ENCODE results near the gene PLOD1.
A peak's percentile ranks its signal among the peaks of the same experiment; 100 is the strongest.

Gene PLOD1

GRCh38 chr1:11979851-11980675, 45.5 kb downstream of the PLOD1 start, which contains the start of gene MFN2:
Gene MFN2, plus strand, starts transcription at chr1:11980444. Its CDS starts 8,725 bp downstream, at chr1:11989169.
- peak; percentile 98 for DNase-seq

- DNase-seq = peak; percentile 53
Measured at GRCh38 chr1:11980676-11980972, 46.1 kb downstream of the PLOD1 start.

- DNase-seq = no peak
Measured at GRCh38 chr1:11981378-11982009, 47.0 kb downstream of the PLOD1 start.

GRCh38 chr1:11982010-11982392, 47.5 kb downstream of the PLOD1 start:
- no peak for DNase-seq

GRCh38 chr1:11984121-11984520, 49.6 kb downstream of the PLOD1 start:
- no peak for DNase-seq

GRCh38 chr1:11984576-11984975, 50.1 kb downstream of the PLOD1 start:
- no peak for DNase-seq

GRCh38 chr1:11985171-11985570, 50.7 kb downstream of the PLOD1 start:
- no peak for DNase-seq

GRCh38 chr1:11985851-11986250, 51.3 kb downstream of the PLOD1 start:
- DNase-seq = no peak

- no peak for DNase-seq
Measured at GRCh38 chr1:11989669-11990068, 55.2 kb downstream of the PLOD1 start.

- DNase-seq = no peak
Measured at GRCh38 chr1:11990303-11991032, 56.0 kb downstream of the PLOD1 start.

GRCh38 chr1:11991969-11992676, 57.6 kb downstream of the PLOD1 start:
- DNase-seq = no peak

- DNase-seq = no peak
Measured at GRCh38 chr1:11997081-11997850, 62.7 kb downstream of the PLOD1 start.

- DNase-seq = no peak
Measured at GRCh38 chr1:11998636-11999035, 64.1 kb downstream of the PLOD1 start.

GRCh38 chr1:11999236-11999635, 64.7 kb downstream of the PLOD1 start:
- DNase-seq = no peak

GRCh38 chr1:12001249-12001917, 66.9 kb downstream of the PLOD1 start:
- DNase-seq = no peak

- no peak for DNase-seq
Measured at GRCh38 chr1:12001996-12002493, 67.5 kb downstream of the PLOD1 start.

- DNase-seq = no peak
Measured at GRCh38 chr1:12003762-12004161, 69.2 kb downstream of the PLOD1 start.

- DNase-seq = no peak
Measured at GRCh38 chr1:12005488-12006166, 71.1 kb downstream of the PLOD1 start.

- no peak for DNase-seq
Measured at GRCh38 chr1:12006167-12006921, 71.8 kb downstream of the PLOD1 start.

- no peak for DNase-seq
Measured at GRCh38 chr1:12007204-12007603, 72.7 kb downstream of the PLOD1 start.
